Medulla oblongata (tissue), 1 donor: ENCODE data around the gene CISD3.

ENCODE experiments used
- DNase-seq: peaks from one replicate; pipeline ENCODE4 v3.0.0-alpha.2; 2015; ENCODE audit errors: extremely low spot score

The CISD3 gene

DNA sequence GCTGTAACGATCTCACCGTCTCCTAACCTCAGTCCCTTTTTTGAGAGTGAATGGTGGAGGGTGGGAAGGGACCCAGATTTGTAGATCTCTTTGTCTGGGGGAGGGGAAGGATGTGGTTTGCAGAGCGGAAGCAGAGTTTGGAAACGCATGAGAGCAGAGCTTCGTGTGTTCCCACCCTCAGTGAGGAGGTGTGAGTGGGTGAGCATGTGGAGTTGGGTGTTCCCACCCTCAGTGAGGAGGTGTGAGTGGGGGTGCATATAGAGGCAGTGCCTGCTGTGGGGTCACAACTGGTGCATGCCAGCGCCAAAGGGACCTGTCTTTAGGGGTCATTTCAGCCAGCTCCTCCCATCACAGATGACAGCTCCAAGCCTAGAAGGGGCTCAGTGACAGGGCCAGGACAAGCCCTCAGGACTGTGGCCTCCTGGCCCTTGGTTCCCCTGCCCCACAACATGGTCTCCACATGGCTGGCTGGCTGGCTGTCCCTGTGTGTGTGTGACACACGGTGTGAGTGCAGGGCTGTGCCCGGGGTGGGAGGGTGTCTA lies 1.8 kb upstream of the CISD3 start:
- no peak for DNase-seq

DNA sequence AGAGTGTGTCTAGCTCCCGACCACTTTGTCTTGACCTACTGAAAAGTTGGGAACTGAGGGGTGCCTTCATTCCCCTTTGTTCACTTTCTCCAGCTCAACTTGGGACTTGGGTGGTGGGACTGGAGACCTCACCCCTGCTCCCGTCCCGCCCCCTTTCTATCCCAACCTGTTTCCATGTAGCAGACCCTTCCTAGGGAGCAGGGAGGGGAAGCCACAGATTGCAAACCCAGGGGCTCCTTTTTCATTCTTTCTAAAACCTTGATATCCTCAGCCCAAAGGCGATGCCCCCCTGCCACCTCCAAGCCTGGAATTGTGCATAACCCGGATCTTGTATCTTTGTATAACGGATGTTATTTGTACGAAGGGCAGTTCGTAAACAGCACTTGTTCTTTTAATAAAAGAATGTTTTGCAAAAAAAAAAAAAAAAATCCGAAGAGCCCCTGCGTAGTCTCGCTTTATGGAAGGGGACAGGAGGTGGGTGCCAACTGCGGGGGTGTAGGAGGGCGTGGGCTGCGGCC lies 714 bp upstream of the CISD3 start:
- no peak for DNase-seq

DNA sequence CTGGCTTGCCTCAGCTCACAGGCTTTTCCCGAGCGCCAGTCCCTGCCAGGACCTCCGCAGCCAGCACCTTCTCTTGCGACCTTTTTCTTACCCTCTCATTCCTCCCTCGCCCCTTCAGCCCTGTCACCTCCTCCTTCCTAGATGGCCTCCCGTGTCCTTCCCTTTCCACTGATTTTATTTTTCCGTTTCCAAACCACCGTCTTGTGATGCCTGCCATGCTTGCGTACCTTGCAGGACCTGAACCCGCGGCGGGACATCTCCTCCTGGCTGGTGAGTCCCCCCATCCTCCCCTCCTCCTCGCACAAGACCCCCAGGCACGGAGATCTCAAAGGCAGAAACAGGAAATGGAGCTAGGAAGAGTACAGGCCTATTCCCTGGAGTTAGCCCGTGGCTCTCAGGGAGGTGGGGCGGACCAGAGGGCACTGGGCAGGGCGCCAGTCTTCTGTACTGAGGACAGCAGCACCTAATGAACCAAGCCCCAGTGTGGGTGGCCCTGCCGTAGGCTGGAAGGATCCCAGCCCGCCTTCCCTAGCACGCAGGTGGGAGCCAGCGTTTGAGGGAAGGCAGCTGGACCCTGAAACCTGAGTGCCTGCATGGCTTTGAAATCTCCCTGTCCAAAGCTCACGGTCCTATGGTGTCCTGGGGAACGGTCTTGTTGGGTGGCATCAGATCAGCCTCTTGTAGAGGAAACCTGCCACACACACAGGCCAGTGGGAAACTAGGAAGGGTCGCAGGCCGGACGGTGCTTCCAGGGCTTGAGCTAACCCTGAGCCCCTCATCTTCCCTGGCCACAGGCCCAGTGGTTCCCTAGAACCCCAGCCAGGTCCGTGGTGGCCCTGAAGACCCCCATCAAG lies 612 bp downstream of the CISD3 start:
- DNase-seq: no peak

DNA sequence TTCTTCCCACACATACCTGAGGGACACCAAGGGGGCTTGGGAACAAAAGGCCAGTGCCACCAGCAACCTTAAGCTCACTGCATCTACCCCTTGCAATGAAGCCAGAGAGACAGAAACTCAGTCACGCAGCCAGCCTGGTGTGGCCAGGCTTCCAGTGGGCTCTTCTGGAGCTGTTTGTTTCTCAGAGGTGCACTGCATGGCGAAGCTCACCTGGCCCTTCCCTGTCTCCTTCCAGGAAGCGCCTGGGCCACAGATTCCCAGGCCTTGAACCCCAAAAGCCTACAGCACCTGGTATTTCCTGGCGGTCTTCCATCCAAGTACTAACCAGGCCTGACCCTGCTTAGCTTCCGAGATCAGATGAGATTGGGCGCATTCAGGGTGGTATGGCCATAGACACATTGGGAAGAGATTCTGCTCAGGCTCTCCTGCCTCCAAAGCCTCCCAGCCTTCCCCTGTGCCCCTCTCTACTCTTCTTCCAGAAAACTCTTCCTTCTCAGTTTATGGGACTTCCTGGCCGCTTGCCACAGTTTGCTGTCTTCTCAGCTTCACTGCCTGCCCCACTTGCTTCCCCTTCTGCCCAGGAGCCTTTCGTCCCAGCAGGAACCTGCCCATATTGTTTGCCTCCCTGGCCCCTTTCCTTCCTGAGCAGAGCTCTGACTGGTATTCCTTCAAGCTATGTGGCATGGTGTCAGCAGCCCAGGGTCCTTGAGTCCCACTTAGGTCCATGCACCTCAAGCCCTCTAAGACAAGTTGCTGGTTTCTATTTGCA lies 1.6 kb downstream of the CISD3 start:
- DNase-seq: no peak

DNA sequence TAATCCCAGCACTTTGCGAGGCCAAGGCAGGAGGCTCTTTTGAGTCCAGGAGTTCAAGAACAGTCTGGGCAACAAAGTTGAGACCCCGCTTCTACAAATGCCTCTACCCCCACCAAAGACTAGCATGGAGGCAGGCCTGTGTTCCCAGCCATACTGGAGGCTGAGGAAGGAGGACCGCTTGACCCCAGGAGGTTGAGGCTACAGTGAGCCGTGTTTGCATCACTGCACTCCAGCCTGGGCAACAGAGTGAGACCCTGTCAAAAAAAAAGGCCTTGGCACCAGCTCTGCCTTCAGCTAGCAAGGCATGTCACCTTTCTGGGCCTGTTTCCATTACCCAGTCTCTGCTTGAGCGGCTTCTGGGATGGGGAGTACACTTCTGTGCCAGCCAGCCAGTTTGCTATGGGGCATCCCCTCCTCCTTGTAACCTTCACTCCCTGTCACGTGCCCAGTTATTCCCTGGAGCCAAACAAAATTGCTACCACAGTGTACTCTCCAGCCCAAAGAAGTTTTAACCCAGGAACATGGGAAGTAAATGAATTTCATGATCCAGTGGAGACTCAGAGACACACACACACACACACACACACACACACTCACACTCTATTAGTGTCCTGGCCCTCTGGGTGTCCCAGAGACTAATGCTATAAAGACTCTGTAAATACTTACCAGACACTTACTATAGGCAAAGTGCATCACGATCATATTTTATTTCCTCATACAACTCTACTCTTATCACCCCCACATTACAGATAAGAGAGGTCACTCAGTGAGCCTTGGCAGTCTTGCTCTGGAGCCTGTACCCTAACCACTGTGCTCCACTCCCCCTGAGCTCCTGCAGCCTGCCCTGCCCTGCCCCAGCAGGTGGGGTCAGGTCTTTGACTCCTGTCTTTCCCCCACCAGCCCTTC lies 2.5 kb downstream of the CISD3 start:
- DNase-seq: no peak

DNA sequence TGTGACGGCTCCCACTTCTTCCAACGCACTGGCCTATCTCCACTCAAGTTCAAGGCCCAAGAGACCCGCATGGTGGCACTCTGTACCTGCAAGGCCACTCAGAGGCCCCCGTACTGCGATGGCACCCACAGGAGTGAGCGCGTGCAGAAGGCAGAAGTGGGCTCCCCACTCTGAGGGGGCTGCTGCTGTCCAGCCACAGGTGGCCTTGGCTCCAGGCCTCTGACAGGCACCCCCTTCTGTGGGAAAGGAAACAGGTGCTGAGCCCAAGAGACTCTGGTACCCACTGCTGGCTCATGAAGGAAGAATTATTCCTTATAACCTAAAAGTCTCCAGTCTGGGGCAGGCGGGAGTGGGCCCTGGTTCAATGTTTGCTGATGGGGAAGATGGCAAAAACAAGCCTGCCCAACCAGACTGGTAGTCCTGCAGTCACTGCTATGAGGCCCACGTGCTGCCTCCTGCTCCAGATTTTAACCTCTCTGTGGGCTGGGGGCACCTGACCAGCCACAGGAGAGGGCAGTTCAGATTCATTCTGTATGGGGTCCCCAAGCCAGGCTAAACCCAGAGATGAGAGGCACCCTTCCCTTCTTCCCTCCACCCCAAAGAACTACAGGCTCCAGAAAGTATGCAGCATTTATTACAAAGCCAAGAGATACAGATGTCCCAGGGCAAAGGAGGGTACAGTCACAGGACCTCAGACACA lies 3.3 kb downstream of the CISD3 start:
- no peak for DNase-seq

DNA sequence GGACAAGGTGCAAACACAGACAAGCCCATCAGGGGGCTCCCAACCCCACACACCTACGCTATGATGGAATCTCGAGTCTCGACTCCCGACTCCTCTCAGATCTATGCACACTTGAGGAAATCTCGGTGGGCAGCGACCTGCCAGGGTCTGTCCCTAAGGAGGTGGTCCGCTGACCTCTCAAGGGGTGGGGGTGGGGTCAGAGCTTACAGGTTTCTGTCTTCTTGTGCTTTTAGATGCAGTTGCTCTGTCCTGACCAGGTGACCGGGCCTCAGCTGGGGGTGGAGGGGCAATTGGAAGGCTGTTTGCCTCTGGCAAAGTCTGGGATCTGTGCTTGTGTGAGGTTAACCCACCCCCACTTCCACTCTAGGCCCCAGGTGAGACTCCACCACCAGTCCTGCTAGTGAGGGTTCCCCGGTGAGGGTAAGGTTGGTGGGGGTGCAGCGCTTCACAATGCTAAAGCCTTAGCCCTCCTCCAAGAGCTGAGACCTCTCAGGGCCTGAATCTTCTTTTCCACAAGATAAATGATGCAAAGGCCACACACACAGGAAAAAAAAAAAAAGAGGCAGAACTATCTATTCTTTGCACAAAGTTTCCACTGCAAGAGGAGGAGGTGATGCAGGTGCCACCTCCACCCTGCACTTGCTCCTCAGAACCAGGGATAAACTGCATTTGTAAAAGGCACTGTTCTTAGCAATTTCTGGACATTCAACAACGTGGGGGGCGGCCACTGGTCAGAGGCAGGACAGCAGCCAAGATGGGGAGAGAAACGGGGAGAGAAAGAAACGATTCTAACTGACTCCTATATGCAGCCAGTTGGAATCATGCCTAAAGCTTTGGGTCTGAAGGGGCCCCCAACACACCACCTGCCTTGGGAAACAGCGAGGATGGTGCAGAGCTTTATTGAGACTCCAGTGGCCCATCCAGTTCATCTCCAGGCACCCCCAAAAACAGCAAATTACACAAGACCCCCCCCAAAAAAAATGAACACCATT lies 4.1 kb downstream of the CISD3 start:
- no peak for DNase-seq

DNA sequence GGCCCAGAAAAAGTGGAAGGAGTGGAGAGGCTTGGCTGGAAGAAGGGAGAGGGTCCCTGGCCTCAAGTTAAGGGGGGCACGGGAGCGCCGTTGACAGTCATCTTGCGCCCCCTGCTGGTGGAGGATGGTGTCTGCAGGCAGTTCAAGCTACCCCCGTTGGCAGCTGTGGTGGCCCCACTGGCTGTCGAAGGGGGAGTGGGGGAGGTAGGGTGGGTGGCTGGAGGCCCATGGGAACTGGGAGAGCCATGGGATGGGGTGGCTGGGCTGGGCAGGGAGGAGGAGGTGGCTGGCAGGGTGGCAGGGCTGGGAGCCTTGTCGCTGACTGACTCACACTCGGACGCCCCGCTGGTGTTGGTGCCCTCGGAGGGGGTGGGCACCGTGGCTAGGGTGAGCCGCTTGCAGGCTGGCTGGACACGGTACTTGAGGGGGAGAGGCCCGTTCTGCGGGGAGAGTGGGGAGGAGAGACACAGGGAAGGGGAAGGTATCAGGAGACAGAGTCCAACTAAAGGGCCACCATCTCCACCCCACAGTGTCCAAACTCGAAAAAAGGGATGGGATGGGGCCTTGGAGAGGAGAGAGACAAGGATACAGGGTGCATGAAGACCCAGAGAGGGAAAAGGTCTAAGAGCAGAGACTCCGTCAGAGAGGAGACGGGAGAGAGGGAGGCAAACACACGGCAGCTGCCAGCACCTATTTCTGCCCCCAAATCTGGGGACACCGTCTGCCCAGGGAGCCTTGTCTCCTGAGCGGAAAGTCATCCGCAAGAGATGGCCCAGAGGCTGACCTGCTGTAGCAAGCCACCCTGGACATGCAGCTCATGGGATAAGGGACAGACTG lies 5.2 kb downstream of the CISD3 start:
- DNase-seq: peak; percentile 48

DNA sequence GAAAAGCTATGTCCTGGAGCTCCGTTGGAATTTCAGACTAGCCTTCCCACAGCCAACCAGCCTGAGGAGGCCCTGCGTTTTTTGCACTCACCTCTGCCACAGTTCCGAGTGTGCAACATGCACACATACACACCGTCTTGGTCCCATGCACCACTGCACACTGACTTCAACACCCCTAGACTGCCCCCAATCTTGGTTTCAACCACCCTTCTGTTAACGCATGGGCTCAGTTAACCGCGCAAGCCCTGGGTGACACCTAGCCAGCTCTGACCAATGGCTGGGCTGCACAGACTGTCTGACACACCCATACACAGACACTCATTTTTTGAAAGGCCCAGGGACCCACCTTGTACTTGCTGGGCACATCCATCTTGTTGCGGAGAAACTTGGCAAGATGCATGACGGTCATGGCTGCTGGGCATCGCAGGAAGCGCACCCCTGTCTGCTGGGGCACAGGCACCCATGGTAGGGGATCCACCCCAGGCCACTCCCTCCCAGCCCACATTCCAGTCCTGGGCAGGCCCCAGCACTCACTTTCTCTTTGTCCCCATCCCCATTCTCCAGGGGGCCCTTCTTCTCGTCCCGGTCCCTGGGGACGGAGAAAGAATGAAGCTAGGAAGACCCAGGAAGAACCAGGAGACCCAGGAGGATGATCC lies 8.0 kb downstream of the CISD3 start:
- no peak for DNase-seq

DNA sequence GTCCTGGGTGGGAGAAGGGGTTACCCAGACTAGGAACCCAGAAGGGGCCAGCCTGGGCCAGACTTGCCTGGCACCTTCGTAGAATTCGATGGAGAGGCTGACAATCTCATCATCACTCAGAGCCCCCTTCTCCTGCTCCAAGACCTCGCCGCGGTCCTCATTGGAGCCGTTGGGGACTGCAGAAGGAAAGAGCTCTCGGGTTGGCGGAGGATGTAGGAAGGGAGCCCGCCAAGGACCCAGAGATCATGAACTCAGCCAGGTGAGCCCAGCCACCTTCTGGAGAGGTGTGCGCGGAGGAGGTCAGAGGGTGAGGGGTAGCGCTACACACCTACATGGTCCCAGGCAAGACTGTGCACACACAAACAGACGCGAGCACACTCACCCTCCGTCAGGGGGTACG lies 8.5 kb downstream of the CISD3 start:
- no peak for DNase-seq

DNA sequence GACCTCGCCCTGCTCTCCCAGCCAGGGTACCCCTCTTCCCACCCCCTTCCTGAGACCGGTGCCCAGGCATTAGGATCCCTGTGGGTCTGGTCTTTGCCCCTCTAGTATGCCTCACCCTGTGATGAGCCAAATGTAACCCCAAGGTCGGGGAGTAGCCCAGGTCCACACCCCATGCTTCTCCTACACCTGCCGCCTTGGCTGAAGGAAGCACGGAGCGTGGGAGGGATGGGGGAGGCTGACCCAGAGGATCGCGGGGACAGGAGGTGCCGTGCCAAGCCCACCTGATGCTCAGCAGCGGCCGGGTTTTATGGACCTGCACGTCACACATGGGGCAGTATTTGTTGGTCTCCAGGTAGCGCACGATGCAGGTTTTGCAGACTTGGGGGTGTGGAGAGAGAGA lies 9.2 kb downstream of the CISD3 start:
- no peak for DNase-seq

DNA sequence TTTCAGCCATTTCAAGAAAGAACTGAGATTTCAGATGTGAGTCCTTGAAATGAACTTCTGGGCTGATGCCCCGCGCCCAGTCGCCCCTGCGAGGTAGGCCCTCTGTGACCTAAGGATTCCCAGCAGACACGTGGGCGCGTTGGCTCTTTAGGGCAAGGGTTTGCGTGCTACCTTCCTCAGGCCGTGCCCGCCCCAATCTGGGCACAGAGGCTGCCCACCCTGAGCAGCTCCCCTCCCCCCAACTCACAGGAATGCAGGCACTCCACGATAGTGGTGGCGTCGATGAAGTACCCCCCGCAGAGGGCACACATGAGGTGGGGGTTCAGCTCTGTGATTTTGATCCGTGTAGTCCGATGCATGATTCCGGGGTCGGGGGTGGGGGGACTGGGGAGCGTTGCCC lies 9.9 kb downstream of the CISD3 start:
- no peak for DNase-seq

DNA sequence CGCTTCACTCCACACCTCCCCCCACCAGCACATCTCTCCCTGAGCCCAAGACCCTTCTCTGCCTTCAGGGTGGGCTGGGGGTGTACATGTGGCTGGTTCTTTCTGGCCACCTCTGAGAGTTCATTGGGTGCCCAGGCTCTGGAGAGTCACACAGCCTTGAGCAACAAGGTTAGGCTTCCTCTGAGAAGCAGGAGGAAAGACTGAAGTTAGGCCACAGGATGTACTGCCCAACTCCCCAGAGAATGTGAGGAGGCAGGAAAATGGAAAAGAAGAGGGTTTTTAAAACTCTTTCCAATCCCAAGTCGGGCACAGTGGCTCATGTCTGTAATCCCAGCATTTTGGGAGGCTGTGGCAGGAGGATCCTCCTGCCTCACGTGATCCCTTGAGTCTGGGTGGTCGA lies 10.7 kb downstream of the CISD3 start:
- no peak for DNase-seq

DNA sequence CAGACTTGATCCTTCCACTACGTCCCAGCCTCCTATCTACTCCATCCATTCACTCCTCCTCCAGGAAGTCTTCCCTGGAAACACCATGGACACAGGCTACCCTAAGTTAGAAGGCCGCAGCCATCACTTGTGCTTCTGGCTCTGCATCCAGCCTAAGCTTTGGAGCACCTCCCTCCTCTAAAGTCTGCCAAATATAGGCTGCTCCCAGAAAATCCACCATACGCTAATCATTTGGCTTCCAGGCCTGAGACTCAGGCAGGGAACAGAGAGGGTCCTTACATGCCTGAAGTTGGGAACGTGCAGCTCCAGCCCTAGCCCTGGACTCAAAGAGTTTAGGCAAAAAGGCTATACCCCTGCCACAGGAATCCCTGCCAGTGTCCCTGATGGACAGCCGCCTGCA lies 11.3 kb downstream of the CISD3 start:
- no peak for DNase-seq

DNA sequence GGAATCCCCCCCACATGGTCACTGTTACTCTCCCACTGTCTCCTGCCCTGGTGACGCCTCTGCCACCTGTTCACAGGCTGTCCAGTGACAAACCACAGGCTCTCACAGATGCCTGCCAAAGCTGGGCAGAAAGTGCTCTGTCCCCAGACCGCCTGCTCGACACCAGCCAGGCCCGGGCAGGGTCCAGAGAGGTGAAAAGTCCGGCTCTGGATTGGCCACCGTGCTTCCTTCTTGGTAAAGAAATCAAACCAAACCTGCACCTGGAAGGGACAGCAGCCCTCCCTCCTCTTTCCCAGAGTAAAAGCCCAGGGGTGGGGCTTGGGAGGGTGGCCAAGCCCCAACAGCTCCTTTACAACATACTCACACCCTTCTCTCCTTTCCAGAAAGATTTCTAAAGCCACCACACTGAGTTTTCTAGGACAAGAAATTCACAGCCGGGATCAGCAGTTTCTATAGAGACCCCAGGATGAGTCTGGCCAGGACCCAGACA lies 11.8 kb downstream of the CISD3 start:
- peak; percentile 47 for DNase-seq

DNA sequence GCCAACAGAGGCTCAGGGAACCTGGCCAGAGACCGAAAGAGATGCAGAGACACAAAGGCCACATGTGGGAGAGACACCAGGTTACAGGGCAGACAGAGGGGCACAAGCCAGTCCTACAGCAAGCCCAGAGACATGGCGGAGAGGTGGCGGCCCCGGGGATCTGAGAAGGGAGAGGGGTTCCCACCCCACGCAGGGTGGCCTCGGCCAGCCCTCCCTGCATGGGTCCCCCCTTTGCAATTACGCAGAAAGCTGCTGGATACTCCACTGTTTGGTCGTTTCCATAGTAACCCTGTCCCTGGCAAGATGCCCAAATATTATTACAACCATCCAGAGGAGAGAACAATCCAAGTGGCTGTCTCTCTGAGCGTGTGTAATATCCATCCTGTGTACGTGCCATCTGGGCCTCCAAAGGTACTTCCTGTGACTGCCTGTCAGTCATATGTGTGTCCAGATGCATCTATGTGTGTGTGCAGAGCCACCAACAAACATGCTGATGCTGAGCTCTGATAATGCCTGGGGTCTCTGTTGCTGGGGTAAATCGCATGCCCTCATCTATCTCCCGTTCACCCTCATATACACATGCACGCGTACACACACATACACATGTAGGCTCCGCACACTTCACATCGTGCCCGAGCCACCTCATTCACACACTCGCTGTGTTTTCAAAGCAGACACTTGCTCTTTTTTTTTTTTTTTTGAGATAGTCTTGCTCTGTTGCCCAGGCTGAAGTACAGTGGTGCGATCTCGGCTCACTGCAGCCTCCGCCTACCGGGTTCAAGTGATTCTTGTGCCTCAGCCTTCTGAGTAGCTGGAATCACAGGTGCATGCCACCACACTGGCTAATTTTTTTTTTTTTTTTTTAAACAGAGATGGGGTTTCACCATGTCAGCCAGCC lies 12.5 kb downstream of the CISD3 start:
- no peak for DNase-seq

DNA sequence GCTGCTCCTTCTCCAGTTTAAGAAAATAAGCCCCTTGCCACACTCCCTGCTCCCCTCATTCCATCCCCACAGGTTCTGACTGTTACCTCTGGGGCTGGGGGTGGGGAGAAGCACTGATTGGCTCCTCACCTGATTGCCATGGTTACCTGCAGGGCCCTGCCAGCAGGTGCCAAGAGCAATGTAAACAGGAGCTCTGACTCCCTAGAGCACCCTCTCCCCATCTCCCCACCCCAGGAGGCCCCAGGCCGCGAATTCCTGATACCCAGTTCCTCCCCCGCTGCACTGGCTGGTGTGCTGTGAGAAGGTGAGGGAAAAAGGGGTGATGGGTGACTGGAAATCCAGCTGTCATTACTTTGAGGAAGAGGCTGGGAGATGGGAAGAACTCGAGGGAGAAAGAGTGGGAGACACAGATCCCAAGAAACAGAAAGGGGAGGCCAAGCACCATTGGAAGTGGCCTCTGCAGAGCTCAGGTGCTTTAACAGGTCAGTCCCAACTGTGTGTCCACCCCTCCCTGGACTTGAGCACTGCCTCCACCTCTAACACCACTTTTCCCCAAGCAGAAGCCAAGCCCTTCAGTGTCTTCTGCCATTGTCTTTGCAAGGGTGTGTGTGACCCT lies 13.5 kb downstream of the CISD3 start:
- DNase-seq: no peak
